Fibroblast of skin of left quadriceps (primary cell): Measurements from ENCODE around the gene MFAP1.
"Not testable (repeated sequence)": the region's sequence is repeated elsewhere in the genome, so short reads cannot be mapped to it uniquely, and the experiment has no call there.

Experiments used
- DNase-seq, 2 experiments: peaks; one replicate each; pipeline ENCODE4 v3.0.0-alpha.2; 2013; ENCODE audit warnings: low read depth in 2 of 2

MFAP1 gene

GRCh38 chr15:43824302-43825246, at the start of gene MFAP1:
TSS of gene MFAP1 (minus strand) at chr15:43824690. CDS start at chr15:43824569, 121 bp downstream.
- DNase-seq = peak; percentile 92 to 93

GRCh38 chr15:43873651-43874050, 49.2 kb upstream of the MFAP1 start:
- DNase-seq = no peak

- peak; percentile 49 to 57 for DNase-seq
Observed at GRCh38 chr15:43872416-43873020, 48.0 kb upstream of the MFAP1 start.

- no peak for DNase-seq
Observed at GRCh38 chr15:43871835-43872234, 47.3 kb upstream of the MFAP1 start.

GRCh38 chr15:43868406-43868805, 43.9 kb upstream of the MFAP1 start:
- DNase-seq = no peak

GRCh38 chr15:43867096-43867495, 42.6 kb upstream of the MFAP1 start:
- DNase-seq = no peak

GRCh38 chr15:43866636-43867035, 42.1 kb upstream of the MFAP1 start:
- not testable (repeated sequence) for DNase-seq

- no peak for DNase-seq
Observed at GRCh38 chr15:43859546-43859945, 35.1 kb upstream of the MFAP1 start.

GRCh38 chr15:43854801-43855200, 30.3 kb upstream of the MFAP1 start:
- no peak for DNase-seq

GRCh38 chr15:43852607-43853006, 28.1 kb upstream of the MFAP1 start:
- no peak for DNase-seq

GRCh38 chr15:43851251-43851650, 26.8 kb upstream of the MFAP1 start:
- DNase-seq = no peak

GRCh38 chr15:43845421-43845820, 20.9 kb upstream of the MFAP1 start:
- no peak for DNase-seq

GRCh38 chr15:43832485-43832884, 8.0 kb upstream of the MFAP1 start:
- DNase-seq = not testable (repeated sequence)

GRCh38 chr15:43831519-43832052, 7.1 kb upstream of the MFAP1 start:
- not testable (repeated sequence) for DNase-seq

- DNase-seq = not testable (repeated sequence)
Observed at GRCh38 chr15:43830691-43831275, 6.3 kb upstream of the MFAP1 start.

- DNase-seq = not testable (repeated sequence)
Observed at GRCh38 chr15:43829951-43830540, 5.6 kb upstream of the MFAP1 start.

GRCh38 chr15:43828061-43828657, 3.7 kb upstream of the MFAP1 start:
- DNase-seq = no peak

- peak; percentile 44 to 48 for DNase-seq
Observed at GRCh38 chr15:43826508-43827341, 2.2 kb upstream of the MFAP1 start, which contains the start of gene WDR76. TSS of gene WDR76 (plus strand) at chr15:43827002. CDS start at chr15:43827033, 31 bp downstream.

- DNase-seq = no peak
Observed at GRCh38 chr15:43826029-43826507, 1.6 kb upstream of the MFAP1 start.

GRCh38 chr15:43825305-43825704, 815 bp upstream of the MFAP1 start:
- DNase-seq = not testable (repeated sequence)
